ENCODE measurements around the gene DPEP3. TPM values are rescaled to one million over a fixed set of nuclear protein-coding genes. Genes with fewer than 3 reads are reported as not detected.

Gene DPEP3
- total RNA-seq, 1 donor from 2014 or later = not detected

DNA sequence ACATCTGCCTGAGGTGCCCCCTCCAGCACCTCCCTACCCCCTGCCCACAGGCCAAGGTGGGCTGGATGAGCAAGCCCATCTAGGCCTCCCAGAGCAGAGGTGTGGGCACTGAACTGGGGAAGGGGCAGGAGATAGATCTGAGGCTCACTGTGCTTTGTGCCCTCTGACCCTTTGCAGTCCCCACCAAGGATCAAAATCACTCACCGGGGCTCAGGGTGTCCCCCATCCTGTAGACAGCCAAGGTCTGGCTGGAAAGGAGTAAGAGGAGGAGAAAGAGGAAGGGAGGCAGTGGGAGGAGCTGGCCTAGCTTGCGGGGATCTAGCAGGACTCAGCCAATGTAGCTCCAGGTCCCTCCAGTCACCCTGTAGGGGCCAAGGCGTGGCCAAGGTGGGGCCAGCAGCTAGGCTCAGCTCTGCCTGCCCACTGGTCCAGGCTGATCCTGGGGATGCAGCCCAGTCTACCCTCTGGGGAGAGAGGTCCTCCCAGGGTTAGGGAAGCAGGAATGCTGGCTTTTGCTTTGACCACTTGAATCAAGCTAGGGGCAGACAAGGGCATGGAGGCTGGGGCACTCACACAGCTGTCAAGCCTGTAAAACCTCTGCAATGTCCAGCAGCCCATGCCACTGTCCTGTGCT is 13.6 kb downstream of the DPEP3 start:
- Mint-ChIP-seq H3K4me1 (peaks cover 39% of the 10 kb centered on the region), H3K27ac (peak overlapping the region; percentile 100), H3K36me3 (peaks cover 10% of the 10 kb centered on the region), H3K4me3 (peak overlapping the region; percentile 100), H3K27me3 (ENCODE audit: low read depth) (no peaks in the 10 kb centered on the region), H3K9me3 (no peaks in the 10 kb centered on the region)
- DNase-seq (ENCODE audit: low spot score in 2 of 2, unreplicated experiment in 2 of 2) = no peak
- TF ChIP-seq, protein P1, sequence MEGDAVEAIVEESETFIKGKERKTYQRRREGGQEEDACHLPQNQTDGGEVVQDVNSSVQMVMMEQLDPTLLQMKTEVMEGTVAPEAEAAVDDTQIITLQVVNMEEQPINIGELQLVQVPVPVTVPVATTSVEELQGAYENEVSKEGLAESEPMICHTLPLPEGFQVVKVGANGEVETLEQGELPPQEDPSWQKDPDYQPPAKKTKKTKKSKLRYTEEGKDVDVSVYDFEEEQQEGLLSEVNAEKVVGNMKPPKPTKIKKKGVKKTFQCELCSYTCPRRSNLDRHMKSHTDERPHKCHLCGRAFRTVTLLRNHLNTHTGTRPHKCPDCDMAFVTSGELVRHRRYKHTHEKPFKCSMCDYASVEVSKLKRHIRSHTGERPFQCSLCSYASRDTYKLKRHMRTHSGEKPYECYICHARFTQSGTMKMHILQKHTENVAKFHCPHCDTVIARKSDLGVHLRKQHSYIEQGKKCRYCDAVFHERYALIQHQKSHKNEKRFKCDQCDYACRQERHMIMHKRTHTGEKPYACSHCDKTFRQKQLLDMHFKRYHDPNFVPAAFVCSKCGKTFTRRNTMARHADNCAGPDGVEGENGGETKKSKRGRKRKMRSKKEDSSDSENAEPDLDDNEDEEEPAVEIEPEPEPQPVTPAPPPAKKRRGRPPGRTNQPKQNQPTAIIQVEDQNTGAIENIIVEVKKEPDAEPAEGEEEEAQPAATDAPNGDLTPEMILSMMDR (IDR thresholded peaks at IDR 0.05; ENCODE audit: unreplicated experiment) = no peak

DNA sequence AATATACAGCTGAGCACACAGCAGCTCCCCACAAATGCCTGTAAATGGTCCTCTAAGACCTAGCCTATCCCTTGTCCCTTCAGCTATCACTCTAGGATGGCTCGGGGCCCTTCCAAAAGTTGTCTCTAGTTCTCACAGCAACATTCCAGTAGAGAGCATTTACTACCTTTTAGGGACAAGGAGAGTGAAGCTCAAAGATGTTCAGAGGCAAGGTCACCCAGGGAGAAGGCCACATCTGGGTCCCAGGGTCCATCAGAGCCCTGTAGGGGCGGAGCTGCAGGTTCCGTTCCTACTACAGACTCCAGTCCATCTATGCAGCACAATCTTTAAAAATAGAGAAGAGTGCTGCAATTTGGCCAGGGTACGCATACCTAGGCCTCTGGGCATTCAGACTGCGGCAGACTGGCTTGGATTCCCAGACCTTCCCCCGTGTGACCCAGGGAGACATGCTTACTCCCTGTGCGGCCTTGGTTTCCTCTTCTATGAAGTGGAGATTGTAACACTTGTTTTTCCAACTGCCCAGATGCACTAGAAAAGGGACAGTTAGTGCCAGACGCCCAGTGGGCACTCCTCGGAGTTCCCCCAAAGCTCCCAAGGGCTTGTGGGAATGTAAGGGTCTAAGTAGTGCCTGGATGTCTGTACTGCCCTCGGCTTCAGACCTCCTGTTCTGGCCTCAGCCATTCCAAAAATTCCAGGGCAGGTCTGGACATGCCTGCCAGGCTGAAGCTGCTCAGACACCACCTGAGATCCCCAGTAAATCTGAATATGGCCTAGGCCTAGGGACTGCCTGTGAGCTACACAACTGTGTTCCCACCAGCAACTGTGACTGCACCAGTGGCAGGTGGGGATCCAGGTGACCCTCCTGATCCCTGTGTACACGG is 14.4 kb downstream of the DPEP3 start:
- TF ChIP-seq, protein P1 (IDR thresholded peaks at IDR 0.05; ENCODE audit: unreplicated experiment) = no peak
- no peak for DNase-seq (ENCODE audit: low spot score in 2 of 2, unreplicated experiment in 2 of 2)
- Mint-ChIP-seq H3K27me3 (ENCODE audit: low read depth) (no peaks in the 10 kb centered on the region), H3K36me3 (peaks cover 14% of the 10 kb centered on the region), H3K4me3 (peak overlapping the region; percentile 100), H3K9me3 (no peaks in the 10 kb centered on the region), H3K27ac (peak overlapping the region; percentile 100), H3K4me1 (peaks cover 39% of the 10 kb centered on the region)

DNA sequence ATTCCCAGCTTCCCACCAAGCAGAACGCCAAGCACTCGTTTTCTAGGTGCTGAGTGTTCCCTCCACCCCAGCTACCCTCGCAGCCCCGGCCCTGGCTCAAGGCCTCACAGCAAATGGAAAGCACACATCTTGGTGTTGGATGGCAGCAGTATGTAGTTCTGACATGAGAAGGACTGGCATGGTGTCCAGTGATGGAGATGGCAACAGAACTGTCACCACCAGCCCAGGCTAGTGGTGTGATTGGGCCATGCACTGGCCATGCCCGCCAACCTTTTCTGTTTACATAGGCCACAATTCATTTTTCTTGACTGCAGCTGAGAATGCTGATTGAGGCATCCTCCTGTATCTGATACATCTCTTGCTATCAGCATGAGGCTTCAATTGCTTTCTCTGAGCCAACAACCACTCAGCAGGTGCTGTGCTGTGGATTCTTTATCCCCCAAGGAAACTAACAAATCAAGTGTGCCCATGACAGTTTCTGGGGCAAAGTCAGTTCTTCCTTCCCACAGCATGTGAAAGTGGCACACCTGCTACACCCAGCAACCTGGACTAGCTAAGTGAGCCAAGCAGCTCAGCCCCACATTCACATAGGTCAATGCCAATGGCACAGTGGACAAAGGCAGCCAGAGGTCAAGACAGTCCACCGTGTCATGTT is 15.7 kb downstream of the DPEP3 start:
- Mint-ChIP-seq H3K27me3 (ENCODE audit: low read depth) (no peaks in the 10 kb centered on the region), H3K4me3 (no peak overlapping the region), H3K27ac (peak overlapping the region; percentile 100), H3K36me3 (peaks cover 19% of the 10 kb centered on the region), H3K9me3 (no peaks in the 10 kb centered on the region), H3K4me1 (peaks cover 39% of the 10 kb centered on the region)
- no peak for DNase-seq (ENCODE audit: low spot score in 2 of 2, unreplicated experiment in 2 of 2)
- TF ChIP-seq, protein P1 (IDR thresholded peaks at IDR 0.05; ENCODE audit: unreplicated experiment) = no peak

DNA sequence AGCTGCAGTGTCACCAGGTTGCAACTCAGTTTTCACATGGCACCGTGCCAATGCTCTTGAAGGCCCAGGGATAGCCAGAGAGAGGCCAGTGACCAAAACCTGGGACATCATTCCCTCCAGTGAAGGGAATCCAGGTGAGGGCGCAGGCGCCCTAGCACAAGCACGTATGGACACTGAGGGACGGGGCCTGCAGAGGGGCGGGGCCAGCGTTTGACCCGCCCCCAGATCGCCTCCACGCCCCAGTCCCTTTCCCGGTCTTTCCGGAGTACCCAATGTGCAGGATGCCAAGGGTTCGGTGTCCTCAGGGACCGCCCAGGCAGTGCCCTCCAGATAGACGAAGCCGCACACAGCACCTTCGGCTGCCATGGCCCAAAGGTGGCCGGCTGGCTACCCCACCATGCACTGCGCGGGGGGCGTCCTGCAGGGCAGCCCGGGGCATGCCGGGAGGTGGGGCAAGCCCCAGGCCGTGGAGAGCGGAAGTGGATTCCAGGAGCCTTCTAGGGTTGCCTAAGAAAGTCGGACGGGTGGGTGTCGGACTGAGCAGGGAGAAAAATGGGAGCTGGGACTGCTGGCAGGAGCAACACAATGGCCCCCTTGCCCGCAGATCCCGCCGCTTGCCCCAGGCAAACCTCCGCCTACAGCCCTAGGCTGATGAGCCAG is 16.5 kb downstream of the DPEP3 start:
- TF ChIP-seq, protein P1 (IDR thresholded peaks at IDR 0.05; ENCODE audit: unreplicated experiment) = no peak
- Mint-ChIP-seq H3K4me3 (no peak overlapping the region), H3K27ac (no peak overlapping the region), H3K9me3 (no peaks in the 10 kb centered on the region), H3K27me3 (ENCODE audit: low read depth) (no peaks in the 10 kb centered on the region), H3K36me3 (peaks cover 19% of the 10 kb centered on the region), H3K4me1 (peaks cover 36% of the 10 kb centered on the region)
- no peak for DNase-seq (ENCODE audit: low spot score in 2 of 2, unreplicated experiment in 2 of 2)

DNA sequence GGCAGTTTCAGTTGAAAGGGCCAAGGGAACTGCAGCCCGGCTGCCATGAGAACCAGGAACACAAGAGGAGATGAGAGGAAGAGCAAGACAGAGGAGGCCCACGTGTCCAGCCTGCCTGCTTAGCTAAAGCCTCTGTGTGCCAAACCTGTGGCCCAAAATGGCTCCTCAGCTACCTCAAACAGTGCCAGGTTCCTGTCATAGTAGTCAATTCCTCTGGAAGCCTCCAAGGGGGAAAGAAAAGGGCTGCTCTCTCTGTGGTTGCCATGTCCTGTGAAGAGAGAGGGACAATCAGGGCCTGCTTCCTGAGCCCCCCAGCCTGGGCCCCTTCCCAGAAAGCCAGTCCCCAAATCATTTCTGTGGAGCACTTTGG is 17.0 kb downstream of the DPEP3 start:
- no peak for DNase-seq (ENCODE audit: low spot score in 2 of 2, unreplicated experiment in 2 of 2)
- Mint-ChIP-seq H3K4me3 (no peak overlapping the region), H3K27me3 (ENCODE audit: low read depth) (no peaks in the 10 kb centered on the region), H3K27ac (no peak overlapping the region), H3K9me3 (no peaks in the 10 kb centered on the region), H3K36me3 (peaks cover 24% of the 10 kb centered on the region), H3K4me1 (peaks cover 36% of the 10 kb centered on the region)
- TF ChIP-seq, protein P1 (IDR thresholded peaks at IDR 0.05; ENCODE audit: unreplicated experiment) = no peak
